ENCODE measurements around the gene ASXL1.

ASXL1 gene

GRCh38 chr20:32450484-32451061 is 92.4 kb downstream of the ASXL1 start:
- in situ Hi-C loops (cut with HindIII; ENCODE audit: low sequenced_read_pairs), result no loop called here

- in situ Hi-C loops (cut with HindIII; ENCODE audit: low sequenced_read_pairs), result no loop called here
Observed at GRCh38 chr20:32451340-32451681, 93.2 kb downstream of the ASXL1 start.

GRCh38 chr20:32451682-32452461 is 93.7 kb downstream of the ASXL1 start:
- in situ Hi-C loops (cut with HindIII; ENCODE audit: low sequenced_read_pairs), result no loop called here

- in situ Hi-C loops (cut with HindIII; ENCODE audit: low sequenced_read_pairs), result no loop called here
Observed at GRCh38 chr20:32452776-32453466, 94.8 kb downstream of the ASXL1 start.

GRCh38 chr20:32453467-32454163 is 95.5 kb downstream of the ASXL1 start:
- in situ Hi-C loops (cut with HindIII; ENCODE audit: low sequenced_read_pairs), result no loop called here

- in situ Hi-C loops (cut with HindIII; ENCODE audit: low sequenced_read_pairs), result no loop called here
Observed at GRCh38 chr20:32454164-32455145, 96.3 kb downstream of the ASXL1 start.

- in situ Hi-C loops (cut with HindIII; ENCODE audit: low sequenced_read_pairs), result no loop called here
Observed at GRCh38 chr20:32455171-32455900, 97.2 kb downstream of the ASXL1 start.

GRCh38 chr20:32455901-32456701 is 98.0 kb downstream of the ASXL1 start:
- in situ Hi-C loops (cut with HindIII; ENCODE audit: low sequenced_read_pairs), result no loop called here

GRCh38 chr20:32456869-32457478 is 98.8 kb downstream of the ASXL1 start:
- in situ Hi-C loops (cut with HindIII; ENCODE audit: low sequenced_read_pairs), result no loop called here

GRCh38 chr20:32457479-32457986 is 99.4 kb downstream of the ASXL1 start:
- in situ Hi-C loops (cut with HindIII; ENCODE audit: low sequenced_read_pairs), result no loop called here

- in situ Hi-C loops (cut with HindIII; ENCODE audit: low sequenced_read_pairs), result no loop called here
Observed at GRCh38 chr20:32458061-32458836, 100.1 kb downstream of the ASXL1 start.

- in situ Hi-C loops (cut with HindIII; ENCODE audit: low sequenced_read_pairs), result no loop called here
Observed at GRCh38 chr20:32458837-32459220, 100.7 kb downstream of the ASXL1 start.

GRCh38 chr20:32460231-32460630 is 102.1 kb downstream of the ASXL1 start:
- in situ Hi-C loops (cut with HindIII; ENCODE audit: low sequenced_read_pairs), result no loop called here

GRCh38 chr20:32460683-32461320 is 102.7 kb downstream of the ASXL1 start:
- in situ Hi-C loops (cut with HindIII; ENCODE audit: low sequenced_read_pairs), result no loop called here

GRCh38 chr20:32461836-32462600 is 103.9 kb downstream of the ASXL1 start:
- in situ Hi-C loops (cut with HindIII; ENCODE audit: low sequenced_read_pairs), result no loop called here

GRCh38 chr20:32462900-32463641 is 104.9 kb downstream of the ASXL1 start:
- in situ Hi-C loops (cut with HindIII; ENCODE audit: low sequenced_read_pairs), result no loop called here

Data from DLD1 (cell line).